ENCODE measurements around the gene EHD2. TPM values are rescaled to one million over a fixed set of nuclear protein-coding genes. Genes with fewer than 3 reads are reported as not detected.

The EHD2 gene, protein sequence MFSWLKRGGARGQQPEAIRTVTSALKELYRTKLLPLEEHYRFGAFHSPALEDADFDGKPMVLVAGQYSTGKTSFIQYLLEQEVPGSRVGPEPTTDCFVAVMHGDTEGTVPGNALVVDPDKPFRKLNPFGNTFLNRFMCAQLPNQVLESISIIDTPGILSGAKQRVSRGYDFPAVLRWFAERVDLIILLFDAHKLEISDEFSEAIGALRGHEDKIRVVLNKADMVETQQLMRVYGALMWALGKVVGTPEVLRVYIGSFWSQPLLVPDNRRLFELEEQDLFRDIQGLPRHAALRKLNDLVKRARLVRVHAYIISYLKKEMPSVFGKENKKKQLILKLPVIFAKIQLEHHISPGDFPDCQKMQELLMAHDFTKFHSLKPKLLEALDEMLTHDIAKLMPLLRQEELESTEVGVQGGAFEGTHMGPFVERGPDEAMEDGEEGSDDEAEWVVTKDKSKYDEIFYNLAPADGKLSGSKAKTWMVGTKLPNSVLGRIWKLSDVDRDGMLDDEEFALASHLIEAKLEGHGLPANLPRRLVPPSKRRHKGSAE
- 141 and 160 TPM in 2 replicates for total RNA-seq

DNA sequence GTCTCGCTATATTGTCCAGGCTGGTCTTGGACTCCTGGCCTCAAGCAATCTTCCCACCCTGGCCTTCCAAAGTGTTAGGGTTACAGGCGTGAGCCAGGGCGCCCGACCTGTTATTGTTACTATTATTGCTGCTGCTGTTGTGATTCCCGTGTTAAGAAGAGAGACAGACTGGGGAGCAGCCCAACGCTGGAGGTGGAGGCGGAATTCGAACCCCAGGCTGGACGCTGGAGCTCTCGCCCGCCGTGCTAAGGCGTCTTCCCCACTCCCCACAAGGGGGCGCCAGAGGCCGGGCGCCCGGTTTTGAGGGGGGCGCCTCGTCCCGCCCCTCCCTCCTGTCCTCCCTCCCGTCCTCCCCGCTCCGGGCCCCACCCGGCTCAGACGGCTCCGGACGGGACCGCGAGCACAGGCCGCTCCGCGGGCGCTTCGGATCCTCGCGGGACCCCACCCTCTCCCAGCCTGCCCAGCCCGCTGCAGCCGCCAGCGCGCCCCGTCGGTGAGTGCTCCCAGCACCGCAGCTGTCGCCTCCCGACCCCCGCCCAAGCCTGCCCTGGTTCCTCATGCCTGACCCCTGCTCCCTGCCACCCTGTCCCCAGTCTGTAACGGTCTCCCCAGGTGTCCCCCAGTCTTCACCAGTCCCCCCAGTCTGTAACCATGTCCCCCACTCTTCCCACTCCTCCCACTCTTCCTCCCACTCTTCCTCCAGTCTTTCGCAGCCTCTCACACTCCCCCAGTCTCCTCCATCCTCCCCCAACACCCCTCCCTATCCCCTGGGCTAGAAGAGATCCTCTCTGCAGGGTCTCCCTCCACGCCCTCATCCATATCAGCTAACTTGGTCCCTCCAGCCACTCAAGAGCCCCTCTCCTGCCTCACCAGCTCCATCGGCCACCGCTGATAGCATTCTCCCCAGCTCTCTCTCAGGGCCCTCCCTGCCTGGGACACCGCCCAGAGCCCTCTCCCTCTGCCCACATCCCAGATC, at the start of gene EHD2:
Gene EHD2, plus strand, starts transcription at position 377 of the 976 bp plus-strand sequence. CDS start 3,191 bp downstream, outside the sequence.

DNA sequence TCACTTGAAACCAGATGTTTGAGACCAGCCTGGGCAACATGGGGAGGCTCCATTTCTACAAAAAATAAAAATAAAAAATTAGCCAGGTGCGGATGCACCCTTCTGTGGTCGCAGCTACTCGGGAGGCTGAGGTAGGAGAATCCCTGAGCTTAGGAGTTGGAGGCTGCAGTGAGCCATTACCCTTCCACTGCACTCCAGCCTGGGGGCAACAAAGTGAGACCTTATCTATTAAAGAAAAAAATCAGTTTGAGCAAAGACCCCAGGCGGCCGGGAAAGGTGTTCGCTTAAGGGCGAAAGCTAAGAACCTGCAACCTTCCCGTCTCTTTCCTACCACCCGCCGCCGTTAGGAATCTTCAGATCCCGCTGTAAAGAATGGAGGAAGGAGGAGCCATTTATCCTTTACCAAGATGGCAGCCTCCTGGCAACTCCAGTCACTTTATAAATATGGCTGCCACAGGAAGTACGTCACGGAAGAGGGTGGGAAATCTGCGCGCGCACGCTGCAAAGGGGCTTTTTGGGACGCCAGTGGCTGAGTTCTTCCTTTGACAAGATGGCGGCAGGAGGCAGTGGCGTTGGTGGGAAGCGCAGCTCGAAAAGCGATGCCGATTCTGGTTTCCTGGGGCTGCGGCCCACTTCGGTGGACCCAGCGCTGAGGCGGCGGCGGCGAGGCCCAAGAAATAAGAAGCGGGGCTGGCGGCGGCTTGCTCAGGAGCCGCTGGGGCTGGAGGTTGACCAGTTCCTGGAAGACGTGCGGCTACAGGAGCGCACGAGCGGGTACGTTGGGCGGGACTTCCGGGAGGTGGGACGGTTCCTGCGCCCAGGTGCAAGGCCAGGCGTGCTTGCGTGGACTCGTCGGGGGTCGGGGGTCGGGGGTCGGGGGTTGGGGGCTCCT, 32.0 kb downstream of the EHD2 start, which contains the start of gene NOP53:
Gene NOP53, plus strand, starts transcription at position 537 of the 892 bp plus-strand sequence. Its CDS starts 14 bp downstream, at position 551.

DNA sequence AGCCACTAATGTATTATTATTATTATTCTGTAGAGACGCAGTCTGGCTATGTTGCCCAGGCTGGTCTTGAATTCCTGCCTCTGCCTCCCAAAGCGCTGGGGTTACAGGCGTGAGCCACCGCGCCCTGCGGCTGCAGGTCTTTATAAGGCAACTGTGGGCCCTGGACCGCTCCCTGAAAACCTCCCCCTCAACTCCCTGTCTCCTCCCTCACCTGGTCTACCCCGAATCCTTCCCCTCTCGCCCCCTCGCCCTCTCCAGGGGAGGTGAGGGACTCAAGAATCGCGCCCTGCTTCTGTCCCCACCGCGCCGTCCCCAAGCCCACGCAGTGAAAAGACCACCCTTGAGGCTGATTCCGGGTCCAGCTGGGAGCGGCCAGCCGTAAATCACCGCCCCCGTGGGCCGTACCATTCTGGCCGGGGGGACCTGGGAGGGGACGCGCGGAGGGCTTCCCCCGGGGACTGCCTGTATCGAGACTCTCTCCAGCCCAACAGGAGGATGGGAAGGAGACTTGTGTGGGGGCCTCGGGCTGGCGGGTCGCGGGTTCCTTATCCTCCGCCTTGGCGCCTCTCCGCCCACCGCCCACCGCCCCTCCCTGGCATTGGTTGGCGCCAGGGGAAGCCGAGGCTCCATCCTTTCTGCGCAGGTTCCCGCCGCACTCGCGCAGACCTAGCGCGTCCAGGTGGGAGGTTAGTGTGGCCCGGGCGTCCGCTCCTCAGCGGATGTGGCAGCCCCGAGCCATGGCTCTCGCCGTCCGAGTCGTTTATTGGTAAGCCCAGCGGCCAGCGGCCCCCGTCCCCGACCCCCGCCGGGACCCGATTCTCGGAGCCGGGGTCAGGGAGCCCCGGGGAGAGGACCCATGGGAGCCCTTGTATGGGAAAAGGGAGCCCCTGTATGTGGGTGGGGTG, 65.1 kb downstream of the EHD2 start, which contains the start of gene SELENOW:
Gene SELENOW, plus strand, starts transcription at position 655 of the 905 bp plus-strand sequence. Its CDS starts 83 bp downstream, at position 738.

Other genes with a start within 250 kb of the EHD2 start
- gene SLC8A2, start 241.5 kb upstream of the EHD2 start, total RNA-seq: not detected in 2 replicates
- gene KPTN, start 229.2 kb upstream of the EHD2 start, total RNA-seq: 4.7 and 5.4 TPM in 2 replicates
- gene NAPA, start 198.4 kb upstream of the EHD2 start, total RNA-seq: 35.4 and 58.6 TPM in 2 replicates
- 0.26 TPM in 1 of 2 replicates, not detected in the other for gene ZNF541, start 140.3 kb upstream of the EHD2 start, total RNA-seq
- 2.0 and 2.4 TPM in 2 replicates for gene BICRA, start 104.3 kb upstream of the EHD2 start, total RNA-seq
- 49.0 and 52.5 TPM in 2 replicates for gene NOP53, start 32.1 kb downstream of the EHD2 start, total RNA-seq
- gene SELENOW, start 65.3 kb downstream of the EHD2 start, total RNA-seq: 89.6 and 153 TPM in 2 replicates
- gene TPRX1, start 91.1 kb downstream of the EHD2 start, total RNA-seq: not detected in 2 replicates
- gene CRX, start 108.5 kb downstream of the EHD2 start, total RNA-seq: not detected in 2 replicates
- not detected in 2 replicates for gene TPRX2, start 145.8 kb downstream of the EHD2 start, total RNA-seq
- gene SULT2A1, start 172.9 kb downstream of the EHD2 start, total RNA-seq: not detected in 2 replicates

Measured in bronchial smooth muscle cell (primary cell).